GM21526 (cell line): ENCODE results near the gene SCN2B.

Experiments used
- ATAC-seq: cut with Tn5 transposase; IDR thresholded peaks from one replicate; pipeline ENCODE4 v1.9.1; 2021; ENCODE audit warnings: moderate library complexity; ENCODE audit not compliant: unreplicated experiment, low FRiP score

SCN2B gene

GRCh38 chr11:118138839-118139420, 37.5 kb downstream of the SCN2B start:
- ATAC-seq = no peak

- ATAC-seq = no peak
Measured at GRCh38 chr11:118136801-118137200, 39.6 kb downstream of the SCN2B start.

- ATAC-seq = no peak
Measured at GRCh38 chr11:118136341-118136740, 40.1 kb downstream of the SCN2B start.

- ATAC-seq = no peak
Measured at GRCh38 chr11:118135796-118136165, 40.7 kb downstream of the SCN2B start.

GRCh38 chr11:118135051-118135795, 41.2 kb downstream of the SCN2B start:
- no peak for ATAC-seq

- no peak for ATAC-seq
Measured at GRCh38 chr11:118133816-118134215, 42.6 kb downstream of the SCN2B start.

GRCh38 chr11:118132385-118133151, 43.9 kb downstream of the SCN2B start:
- ATAC-seq = no peak

GRCh38 chr11:118129471-118130172, 46.8 kb downstream of the SCN2B start:
- no peak for ATAC-seq

- no peak for ATAC-seq
Measured at GRCh38 chr11:118128721-118129470, 47.5 kb downstream of the SCN2B start.

GRCh38 chr11:118128310-118128709, 48.1 kb downstream of the SCN2B start:
- no peak for ATAC-seq

GRCh38 chr11:118126082-118126838, 50.2 kb downstream of the SCN2B start:
- no peak for ATAC-seq

GRCh38 chr11:118124929-118125535, 51.4 kb downstream of the SCN2B start:
- no peak for ATAC-seq

- ATAC-seq = no peak
Measured at GRCh38 chr11:118120793-118121192, 55.6 kb downstream of the SCN2B start.

- ATAC-seq = no peak
Measured at GRCh38 chr11:118117790-118118601, 58.4 kb downstream of the SCN2B start.

- no peak for ATAC-seq
Measured at GRCh38 chr11:118115048-118115447, 61.4 kb downstream of the SCN2B start.

- no peak for ATAC-seq
Measured at GRCh38 chr11:118114266-118114665, 62.2 kb downstream of the SCN2B start.

- ATAC-seq = no peak
Measured at GRCh38 chr11:118112711-118113430, 63.6 kb downstream of the SCN2B start.
